ENCODE results near the gene MAP7D2. TPM values are rescaled to one million over a fixed set of nuclear protein-coding genes. Genes with fewer than 3 reads are reported as not detected.

Gene MAP7D2
- total and polyA plus RNA-seq, 9 of the 15 experiments (the other 6 are each of a cell fraction or from before 2014, with no cell fraction given): 0.01 to 0.04 (median 0.03) TPM; not detected in 4

DNA sequence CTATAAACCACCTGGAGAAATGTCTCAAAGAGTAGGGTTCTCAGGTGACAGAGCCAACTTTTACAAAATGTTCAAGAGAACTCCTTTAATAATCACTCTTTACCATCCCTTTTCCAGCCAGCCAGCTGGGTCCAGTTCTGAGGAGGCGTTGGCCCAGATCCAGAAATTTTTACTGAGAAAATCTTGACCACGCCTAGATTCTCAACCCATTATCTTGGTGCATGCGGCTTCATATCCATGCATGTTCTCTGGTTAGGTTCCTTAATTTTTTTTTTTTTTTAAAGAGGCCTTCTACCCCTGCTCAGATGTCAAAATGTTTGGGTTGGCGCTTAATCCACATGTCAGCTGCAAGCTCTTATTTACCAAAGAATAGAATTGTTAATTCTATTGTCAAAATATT is 12.0 kb upstream of the MAP7D2 start (continued):
- peak; percentile 91 for TF ChIP-seq REST (IDR thresholded peaks at IDR 0.05; ENCODE audit: borderline replicate concordance)
- TF ChIP-seq REST (CRISPR knock-in tag; IDR thresholded peaks at IDR 0.05; ENCODE audit: low read depth): no peak
- no peak for TF ChIP-seq CEBPG (CRISPR knock-in tag; IDR thresholded peaks at IDR 0.05)
- TF ChIP-seq CEBPG (tag; conservative IDR thresholded peaks at IDR 0.05 in 1 of 2, IDR thresholded peaks at IDR 0.05 in 1 of 2): no peak
- TF ChIP-seq, protein P1, sequence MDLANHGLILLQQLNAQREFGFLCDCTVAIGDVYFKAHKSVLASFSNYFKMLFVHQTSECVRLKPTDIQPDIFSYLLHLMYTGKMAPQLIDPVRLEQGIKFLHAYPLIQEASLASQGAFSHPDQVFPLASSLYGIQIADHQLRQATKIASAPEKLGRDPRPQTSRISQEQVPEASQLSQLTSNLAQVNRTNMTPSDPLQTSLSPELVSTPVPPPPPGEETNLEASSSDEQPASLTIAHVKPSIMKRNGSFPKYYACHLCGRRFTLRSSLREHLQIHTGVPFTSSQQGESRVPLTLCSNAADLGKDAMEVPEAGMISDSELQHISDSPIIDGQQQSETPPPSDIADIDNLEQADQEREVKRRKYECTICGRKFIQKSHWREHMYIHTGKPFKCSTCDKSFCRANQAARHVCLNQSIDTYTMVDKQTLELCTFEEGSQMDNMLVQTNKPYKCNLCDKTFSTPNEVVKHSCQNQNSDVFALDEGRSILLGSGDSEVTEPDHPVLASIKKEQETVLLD (IDR thresholded peaks at IDR 0.05): no peak
- peak in 1 of 2 experiments; percentile 43; a peak in 1 of 4 replicates for TF ChIP-seq RCOR1 (IDR thresholded peaks at IDR 0.05; ENCODE audit: borderline replicate concordance in 1 of 2, low read depth in 2 of 2, low read length in 2 of 2)
- no peak for TF ChIP-seq KDM5B (IDR thresholded peaks at IDR 0.05; ENCODE audit: insufficient replicate concordance, low read depth, low read length)
- no peak for TF ChIP-seq ZNF274 (IDR thresholded peaks at IDR 0.05; ENCODE audit: borderline replicate concordance, low read depth, low read length)
- peak; percentile 31; the same call in 1 of the 2 replicates for TF ChIP-seq TEAD4 (IDR thresholded peaks at IDR 0.05; ENCODE audit: low read length)
- TF ChIP-seq TEAD4 (CRISPR knock-in tag; IDR thresholded peaks at IDR 0.05; ENCODE audit: borderline replicate concordance): no peak
- TF ChIP-seq SNRNP70 (optimal IDR thresholded peaks at IDR 0.05; ENCODE audit: low read depth, low read length): no peak
- TF ChIP-seq MTA1 (IDR thresholded peaks at IDR 0.05; ENCODE audit: borderline replicate concordance): no peak
- no peak for TF ChIP-seq DIDO1 (tag; IDR thresholded peaks at IDR 0.05; ENCODE audit: low read depth)
- TF ChIP-seq ZNF77 (CRISPR knock-in tag; IDR thresholded peaks at IDR 0.05): no peak
- TF ChIP-seq ARID1B (IDR thresholded peaks at IDR 0.05): peak; percentile 30; the same call in 1 of the 2 replicates
- TF ChIP-seq TBP (optimal IDR thresholded peaks at IDR 0.05; ENCODE audit: low read depth, low read length): no peak
- no peak for TF ChIP-seq SNAPC5 (CRISPR knock-in tag; IDR thresholded peaks at IDR 0.05)
- TF ChIP-seq, protein P2, sequence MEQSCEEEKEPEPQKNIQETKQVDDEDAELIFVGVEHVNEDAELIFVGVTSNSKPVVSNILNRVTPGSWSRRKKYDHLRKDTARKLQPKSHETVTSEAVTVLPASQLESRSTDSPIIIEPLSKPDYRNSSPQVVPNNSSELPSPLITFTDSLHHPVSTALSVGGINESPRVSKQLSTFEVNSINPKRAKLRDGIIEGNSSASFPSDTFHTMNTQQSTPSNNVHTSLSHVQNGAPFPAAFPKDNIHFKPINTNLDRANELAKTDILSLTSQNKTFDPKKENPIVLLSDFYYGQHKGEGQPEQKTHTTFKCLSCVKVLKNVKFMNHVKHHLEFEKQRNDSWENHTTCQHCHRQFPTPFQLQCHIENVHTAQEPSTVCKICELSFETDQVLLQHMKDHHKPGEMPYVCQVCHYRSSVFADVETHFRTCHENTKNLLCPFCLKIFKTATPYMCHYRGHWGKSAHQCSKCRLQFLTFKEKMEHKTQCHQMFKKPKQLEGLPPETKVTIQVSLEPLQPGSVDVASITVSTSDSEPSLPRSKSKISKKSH (CRISPR knock-in tag; IDR thresholded peaks at IDR 0.05): no peak
